Inferior parietal cortex (tissue), 1 donor: ENCODE results near the gene LPAR6.
"Not testable (repeated sequence)": the region's sequence is repeated elsewhere in the genome, so short reads cannot be mapped to it uniquely, and the experiment has no call there.

Experiments used
- DNase-seq: peaks from one replicate; pipeline ENCODE4 v3.0.0-alpha.2; 2016; ENCODE audit errors: extremely low spot score

Gene LPAR6, protein sequence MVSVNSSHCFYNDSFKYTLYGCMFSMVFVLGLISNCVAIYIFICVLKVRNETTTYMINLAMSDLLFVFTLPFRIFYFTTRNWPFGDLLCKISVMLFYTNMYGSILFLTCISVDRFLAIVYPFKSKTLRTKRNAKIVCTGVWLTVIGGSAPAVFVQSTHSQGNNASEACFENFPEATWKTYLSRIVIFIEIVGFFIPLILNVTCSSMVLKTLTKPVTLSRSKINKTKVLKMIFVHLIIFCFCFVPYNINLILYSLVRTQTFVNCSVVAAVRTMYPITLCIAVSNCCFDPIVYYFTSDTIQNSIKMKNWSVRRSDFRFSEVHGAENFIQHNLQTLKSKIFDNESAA

GRCh38 chr13:48412881-48413351 is at the start of gene LPAR6:
TSS of gene LPAR6 (minus strand) at chr13:48413113. CDS start at chr13:48412423, 690 bp downstream.
- no peak for DNase-seq

DNA sequence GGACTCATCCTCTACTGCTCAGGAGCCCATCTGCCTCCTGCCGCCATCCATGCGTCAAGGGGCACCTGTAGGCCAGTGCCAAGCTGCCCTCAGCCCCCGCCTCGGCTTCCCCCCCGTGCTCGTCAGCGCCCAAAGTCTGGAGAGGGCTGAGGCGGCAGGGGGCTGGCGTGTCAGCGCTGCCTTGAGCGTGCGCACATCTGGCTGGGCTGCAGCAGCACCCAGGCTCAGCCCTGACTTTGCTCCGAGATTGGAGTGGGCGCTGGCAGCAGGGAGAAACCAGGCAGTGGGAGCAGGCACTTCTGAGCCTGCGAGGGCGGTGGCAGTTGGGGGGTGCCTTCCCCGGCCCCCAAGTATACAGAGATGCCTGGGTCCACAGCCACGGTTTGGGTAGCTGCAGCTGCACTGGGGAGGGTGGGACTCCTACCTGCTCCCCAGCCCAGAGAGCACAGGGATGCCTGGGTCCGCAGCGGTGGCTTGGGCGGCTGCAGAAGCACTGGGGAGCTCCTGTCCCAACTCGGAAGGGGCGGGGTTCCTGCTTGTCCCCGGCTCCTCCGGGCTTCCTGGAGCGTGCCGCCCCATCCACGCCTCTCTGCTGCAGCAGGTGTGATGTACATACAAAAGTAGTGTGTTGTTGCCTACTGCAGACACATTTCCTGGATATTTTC is 44.8 kb upstream of the LPAR6 start:
- no peak for DNase-seq

DNA sequence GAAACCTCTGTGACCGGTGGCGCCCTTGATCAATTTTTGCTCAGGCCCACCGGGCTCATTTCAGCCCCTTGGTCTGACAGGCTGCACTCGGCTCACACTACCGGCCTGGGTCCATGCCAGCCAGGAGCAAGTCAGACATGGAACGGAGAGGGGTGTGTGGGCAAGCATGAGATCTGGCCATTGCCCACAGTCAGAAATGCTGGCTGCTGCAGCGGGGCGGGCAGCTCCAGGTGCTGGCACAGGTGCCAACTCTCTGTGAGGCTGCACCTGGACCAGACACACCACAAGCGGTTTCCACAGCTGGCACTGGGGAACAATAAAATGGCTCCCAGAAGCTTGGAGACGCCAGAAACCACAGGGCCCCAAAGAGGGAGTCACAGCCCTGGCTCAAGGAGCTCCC is 43.6 kb upstream of the LPAR6 start:
- DNase-seq: no peak

DNA sequence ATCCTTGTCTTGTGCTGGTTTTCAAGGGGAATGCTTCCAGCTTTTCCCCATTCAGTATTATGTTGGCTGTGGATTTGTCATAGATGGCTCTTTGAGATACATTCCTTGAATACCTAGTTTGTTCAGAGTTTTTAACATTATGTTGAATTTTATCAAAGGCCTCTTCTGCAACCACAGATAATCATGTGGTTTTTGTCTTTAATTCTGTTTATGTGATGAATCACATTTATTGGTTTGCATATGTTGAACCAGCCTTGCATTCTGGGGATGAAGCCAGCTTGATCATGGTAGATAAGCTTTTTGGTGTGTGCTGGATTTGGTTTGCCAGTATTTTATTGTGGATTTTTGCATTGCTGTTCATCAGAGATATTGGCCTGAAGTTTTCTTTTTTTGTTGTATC is 38.3 kb upstream of the LPAR6 start:
- DNase-seq: not testable (repeated sequence)

DNA sequence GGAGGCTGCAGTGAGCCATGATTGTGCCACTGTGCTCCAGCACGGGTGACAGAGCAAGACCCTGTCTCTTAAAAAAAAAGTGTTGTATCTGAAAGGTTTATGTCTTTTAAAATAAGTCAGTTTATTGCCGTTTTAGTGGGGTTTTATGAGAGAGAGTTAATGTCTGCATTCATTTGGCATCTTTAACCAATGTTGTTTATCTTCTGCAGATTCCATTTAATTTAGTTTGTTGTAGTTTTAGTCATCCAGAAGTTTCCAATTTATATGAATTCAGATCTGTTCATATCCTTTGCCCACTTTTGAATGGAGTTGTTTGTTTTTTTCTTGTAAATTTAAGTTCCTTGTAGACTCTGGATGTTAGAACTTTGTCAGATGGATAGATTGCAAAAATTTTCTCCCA is 36.7 kb upstream of the LPAR6 start:
- no peak for DNase-seq

DNA sequence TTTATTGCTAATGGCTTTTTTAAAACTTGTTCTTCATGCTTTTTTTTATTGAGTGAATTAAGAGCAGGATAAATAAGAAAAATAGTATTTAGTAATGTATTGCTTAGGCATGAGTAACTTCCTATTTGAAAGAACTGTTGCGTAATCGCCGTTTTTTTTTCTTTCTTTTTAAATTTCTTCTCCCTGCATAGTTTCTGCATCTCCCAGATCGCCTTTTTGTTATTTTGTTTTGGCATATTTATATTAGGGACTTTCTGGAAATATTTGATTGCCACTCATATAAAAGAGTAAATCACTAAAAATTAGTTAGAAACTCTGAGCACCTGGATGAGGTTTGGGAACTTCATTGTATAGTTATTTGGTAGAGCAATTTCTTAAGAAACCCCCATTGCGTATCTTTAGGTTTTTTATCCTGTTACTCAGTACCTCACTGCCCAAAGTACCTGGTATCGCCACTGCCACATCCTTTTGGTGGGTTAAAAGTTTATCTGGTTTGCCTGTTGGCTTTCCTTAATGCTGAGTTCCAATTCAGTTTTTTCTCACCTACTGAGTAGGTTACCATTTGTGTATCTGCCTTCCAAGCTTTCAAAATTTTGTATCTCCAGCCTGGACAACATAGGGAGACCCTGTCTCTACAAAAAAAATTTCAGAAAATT is 36.2 kb upstream of the LPAR6 start:
- DNase-seq: no peak

- no peak for DNase-seq
Observed at GRCh38 chr13:48448285-48448958, 35.5 kb upstream of the LPAR6 start.

- DNase-seq: no peak
Observed at GRCh38 chr13:48446464-48446863, 33.6 kb upstream of the LPAR6 start.

GRCh38 chr13:48443442-48444208 is 30.7 kb upstream of the LPAR6 start:
- DNase-seq: no peak

GRCh38 chr13:48437371-48437770 is 24.5 kb upstream of the LPAR6 start:
- DNase-seq: no peak

DNA sequence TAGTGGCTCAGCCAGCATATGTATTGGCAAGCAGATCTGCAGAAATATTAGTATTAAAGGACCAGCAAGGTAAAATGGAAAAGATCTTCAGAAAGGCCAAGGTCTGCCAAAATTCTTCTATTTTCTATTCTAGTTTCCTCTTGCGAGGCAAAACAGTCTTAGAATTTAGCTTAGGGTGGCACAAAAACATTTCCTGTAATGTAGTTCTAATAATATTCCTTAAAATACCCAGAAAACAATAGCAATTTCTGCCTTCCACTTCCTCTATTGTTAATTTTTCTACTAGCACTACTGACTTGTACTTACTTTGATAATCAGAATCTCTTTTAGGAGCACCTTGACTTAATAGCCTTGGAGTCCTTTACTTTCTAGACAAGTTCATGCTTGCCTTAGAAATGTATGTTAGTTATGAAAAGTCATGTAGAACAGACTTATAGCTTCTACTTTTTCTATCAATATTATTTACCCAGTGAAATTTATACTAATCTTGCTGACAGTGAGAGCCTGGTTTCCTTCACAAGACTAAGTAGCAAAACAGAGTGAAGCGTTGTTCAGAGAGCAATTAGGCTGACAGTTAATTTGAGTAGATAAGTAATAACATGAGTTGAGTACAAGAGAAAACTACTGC is 23.9 kb upstream of the LPAR6 start:
- DNase-seq: no peak

GRCh38 chr13:48434200-48434599 is 21.3 kb upstream of the LPAR6 start:
- no peak for DNase-seq

- no peak for DNase-seq
Observed at GRCh38 chr13:48431987-48432615, 19.2 kb upstream of the LPAR6 start.

- no peak for DNase-seq
Observed at GRCh38 chr13:48431431-48431830, 18.5 kb upstream of the LPAR6 start.

- DNase-seq: no peak
Observed at GRCh38 chr13:48429886-48430285, 17.0 kb upstream of the LPAR6 start.

DNA sequence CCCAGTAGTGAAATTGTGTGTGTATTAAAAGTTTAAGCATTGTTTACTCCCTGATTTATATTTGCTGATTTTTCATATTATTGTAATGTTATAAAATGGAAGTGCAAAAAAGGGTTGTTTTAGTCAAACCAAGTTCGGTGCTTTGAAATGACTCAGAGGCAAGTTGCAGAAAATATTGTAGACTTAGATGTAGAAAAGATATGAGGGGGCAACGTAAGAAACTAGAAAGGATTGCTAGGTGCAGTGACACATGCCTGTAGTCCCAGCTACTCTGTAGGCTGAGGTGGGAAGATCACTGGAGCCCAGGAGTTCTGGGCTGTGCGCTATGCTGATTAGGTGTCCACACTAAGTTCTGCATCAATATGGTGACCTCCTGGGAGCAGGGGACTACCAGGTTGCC is 16.1 kb upstream of the LPAR6 start:
- no peak for DNase-seq

DNA sequence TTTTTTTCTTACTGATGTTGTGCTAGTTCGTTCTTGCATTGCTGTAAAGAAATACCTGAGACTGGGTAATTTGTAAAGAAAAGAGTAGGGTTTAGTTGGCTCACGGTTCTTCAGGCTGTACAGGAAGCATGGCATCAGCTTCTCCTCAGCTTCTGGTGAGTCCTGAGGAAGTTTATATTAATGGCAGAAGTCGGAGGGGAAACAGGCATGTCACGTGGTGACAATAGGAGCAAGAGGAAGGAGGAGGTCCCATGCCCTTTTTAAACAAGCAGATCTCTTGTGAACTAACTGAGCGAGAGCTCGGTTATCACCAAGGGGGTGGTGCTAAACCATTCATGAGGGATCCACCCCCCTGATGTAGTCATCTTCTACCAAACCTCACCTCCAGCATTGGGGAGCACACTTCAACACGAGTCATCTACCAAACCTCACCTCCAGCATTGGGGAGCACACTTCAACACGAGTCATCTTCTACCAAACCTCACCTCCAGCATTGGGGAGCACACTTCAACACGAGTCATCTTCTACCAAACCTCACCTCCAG is 13.9 kb upstream of the LPAR6 start:
- DNase-seq: not testable (repeated sequence)

DNA sequence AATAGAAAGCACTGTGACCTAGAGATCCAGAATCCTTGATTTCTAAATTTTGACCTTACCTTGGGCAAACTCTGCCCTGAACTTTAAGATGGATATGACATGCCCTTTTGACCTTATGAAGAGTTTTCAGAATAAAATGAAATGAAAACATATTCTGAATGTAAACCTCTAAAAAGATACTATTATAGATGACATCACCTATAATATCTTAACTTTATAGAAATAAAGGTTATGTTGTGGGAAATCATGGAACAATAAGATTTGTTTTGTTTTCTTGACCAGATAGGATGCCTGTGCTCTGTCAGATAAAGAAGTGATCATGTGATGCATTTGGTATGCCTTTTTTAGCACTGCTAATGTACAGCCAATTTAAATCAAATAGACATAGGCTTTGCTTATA is 13.1 kb upstream of the LPAR6 start:
- no peak for DNase-seq

DNA sequence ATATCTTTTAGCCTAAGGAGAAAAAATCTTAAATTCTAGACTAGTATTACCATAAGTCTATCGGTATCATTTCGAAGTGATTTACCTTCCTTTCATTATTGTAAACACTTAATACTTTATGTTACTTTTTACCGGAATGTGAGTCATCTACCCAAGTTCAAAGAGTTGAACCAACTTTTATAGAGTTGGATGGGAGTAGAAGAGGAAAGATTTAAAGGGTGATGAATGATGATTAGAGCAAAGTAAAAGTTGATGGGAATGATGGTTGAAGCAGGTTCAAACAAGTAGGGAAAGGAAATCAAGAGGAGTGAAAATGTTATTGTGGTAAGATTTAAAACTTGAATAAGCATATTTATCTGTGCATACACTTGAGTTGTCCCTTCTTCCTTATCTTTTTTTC is 11.3 kb upstream of the LPAR6 start:
- no peak for DNase-seq

- DNase-seq: not testable (repeated sequence)
Observed at GRCh38 chr13:48422003-48422402, 9.1 kb upstream of the LPAR6 start.
